Eye (tissue), 1 donor: ENCODE data around the gene SERTM1.

Source experiments
- DNase-seq: peaks from one replicate; pipeline ENCODE4 v3.0.0-alpha.2; 2015

Gene SERTM1

DNA sequence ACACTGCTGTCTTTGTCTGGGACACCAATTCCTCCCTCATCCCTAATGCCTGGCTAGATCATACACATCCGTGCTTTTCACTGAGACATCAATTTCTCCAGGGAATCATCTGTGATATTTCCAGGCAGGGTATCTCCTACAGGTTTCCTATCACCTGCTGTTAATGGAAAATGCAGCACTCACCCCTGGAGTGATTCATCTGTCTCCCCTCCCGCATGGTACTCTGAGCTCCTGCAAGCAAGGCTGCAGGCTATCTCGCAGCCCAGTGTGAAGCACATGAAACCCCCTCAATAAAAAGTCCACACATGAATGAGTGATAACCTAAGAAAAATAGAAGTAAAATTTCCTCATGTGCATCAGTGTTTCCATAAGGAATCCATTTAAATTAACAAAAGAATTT lies 38.5 kb downstream of the SERTM1 start:
- no peak for DNase-seq

GRCh38 chr13:36712770-36713169 lies 39.0 kb downstream of the SERTM1 start:
- DNase-seq, result peak; percentile 24

- no peak for DNase-seq
Measured at GRCh38 chr13:36713887-36714286, 40.1 kb downstream of the SERTM1 start.

DNA sequence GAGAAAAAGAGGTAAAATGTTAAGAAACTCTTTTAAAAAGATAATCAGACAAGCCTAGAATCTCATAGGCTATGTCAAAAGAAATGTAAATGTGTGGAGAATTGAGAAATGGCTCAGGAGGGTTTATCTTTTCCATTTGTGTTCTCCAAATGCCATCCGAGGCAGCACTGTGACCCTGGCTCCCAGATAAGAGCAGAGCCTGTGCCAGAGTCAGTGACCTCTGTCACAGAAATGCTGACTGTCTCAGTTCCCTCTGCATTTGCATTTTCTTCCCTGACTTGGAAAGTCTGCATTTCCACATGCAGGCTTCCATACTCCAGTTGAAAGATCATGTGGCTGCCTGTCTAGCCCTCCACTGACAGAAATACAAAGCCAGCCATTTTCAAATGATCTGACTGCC lies 42.0 kb downstream of the SERTM1 start:
- DNase-seq, result no peak

- no peak for DNase-seq
Measured at GRCh38 chr13:36717017-36717416, 43.2 kb downstream of the SERTM1 start.

DNA sequence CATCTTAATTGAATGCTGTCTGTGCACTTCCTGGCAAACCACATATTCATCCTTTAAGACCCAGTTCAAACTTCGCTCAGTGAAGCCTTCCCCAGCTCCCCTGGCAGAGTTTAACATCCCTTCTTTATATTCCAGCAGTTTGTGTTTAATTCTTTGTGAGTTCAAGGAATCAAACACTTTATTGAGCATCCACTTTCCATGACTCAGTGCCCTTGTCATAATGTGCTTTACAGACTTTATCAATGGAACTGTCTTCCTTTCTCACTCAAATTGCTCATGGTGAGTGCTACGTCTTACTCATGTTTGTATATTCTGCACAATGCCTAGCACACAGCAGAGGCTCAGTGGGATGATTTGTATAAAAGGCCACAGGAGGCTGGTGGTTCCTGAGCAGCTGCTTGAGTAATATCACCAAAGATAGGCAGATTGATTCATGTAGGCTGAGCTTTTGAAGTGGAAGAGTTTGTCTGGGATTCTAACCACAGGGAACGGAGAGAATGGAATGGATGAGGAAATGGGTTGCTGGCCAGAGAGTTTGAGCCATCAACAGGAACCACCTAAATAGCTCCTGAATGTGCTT lies 44.2 kb downstream of the SERTM1 start:
- no peak for DNase-seq

GRCh38 chr13:36718686-36719085 lies 44.9 kb downstream of the SERTM1 start:
- no peak for DNase-seq

DNA sequence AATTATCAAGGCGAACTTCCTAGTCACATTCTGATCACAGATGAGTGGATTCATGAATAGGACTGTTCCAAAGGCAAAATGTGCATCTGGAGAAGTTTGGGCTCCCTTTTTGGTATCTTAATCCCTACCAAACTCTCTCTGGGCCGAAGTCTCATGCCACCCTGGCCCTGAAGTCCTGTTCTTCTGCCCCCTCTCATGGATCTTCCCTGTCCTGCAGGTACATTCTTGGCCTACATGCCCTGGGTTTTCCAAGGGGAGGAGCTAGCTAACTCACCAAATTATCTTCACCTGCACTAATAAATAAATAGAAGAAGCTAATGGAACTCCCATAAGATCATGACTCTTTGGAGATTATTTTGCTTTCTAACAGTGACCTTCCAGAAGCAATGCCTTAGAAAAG lies 50.3 kb downstream of the SERTM1 start:
- DNase-seq, result no peak

DNA sequence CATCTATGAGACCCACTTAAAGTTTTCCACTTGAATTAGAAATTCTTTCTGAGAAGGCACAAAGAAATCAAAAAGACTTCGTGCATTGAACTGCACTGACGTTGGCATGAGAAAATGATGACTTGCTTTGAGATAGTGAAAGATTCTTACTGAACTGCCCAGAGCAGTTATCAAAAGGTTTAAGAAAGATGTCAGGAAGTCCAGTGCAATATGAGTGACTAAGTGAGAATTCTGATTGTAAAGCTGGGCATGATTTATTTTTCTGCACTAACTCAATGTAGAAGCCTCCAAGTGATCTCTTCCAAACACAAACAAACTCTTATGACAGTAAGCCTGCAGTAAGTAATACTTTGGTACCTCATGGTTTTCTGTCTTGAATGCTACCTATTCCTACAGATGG lies 52.1 kb downstream of the SERTM1 start:
- DNase-seq, result no peak

DNA sequence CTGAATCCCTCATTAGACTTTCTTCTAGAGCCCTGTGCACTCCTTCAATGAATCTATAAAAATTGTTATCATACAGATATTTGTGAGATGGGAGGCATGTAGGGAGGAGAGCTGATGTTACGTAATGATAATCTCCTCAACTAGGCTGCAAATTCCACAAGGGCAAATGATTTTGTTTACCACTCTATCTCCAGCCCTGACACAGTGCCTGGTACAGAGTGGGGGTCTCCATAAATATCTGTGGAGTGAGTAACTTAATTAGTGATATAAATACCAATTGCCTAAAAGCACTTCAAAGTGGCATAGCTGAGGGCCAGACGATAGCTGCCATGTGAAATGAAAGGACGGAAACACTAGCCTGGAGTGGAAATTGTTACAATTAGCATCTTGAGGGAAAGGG lies 54.2 kb downstream of the SERTM1 start:
- DNase-seq, result no peak

- DNase-seq, result peak; percentile 84
Measured at GRCh38 chr13:36736119-36736726, 62.4 kb downstream of the SERTM1 start.

DNA sequence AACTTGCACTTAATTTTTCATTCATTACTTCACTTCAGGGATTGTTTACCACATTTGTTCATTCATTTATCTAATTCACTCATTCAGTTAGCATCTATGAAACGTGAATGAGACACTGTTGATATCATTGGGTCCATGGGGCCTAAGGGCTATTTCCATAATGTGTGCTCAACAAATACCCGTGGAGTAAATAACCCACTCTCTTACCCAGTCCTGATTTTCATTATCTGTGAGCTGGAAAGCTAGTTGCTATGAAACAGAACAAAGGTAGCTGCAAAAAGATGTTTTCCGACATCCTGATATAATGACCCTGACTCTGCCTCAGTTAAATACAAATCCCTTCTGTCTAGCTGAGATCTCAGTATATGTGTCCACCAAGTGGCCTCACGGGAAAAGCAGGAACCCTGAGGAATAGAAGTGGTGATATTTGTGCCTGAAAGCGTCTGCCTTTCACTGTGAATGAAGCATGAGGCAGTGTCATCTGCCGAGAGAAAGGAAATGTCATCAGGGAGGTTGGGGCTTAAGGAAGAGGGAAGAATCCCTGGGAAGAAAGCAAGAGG lies 63.8 kb downstream of the SERTM1 start:
- no peak for DNase-seq

GRCh38 chr13:36745436-36745835 lies 71.6 kb downstream of the SERTM1 start:
- no peak for DNase-seq

DNA sequence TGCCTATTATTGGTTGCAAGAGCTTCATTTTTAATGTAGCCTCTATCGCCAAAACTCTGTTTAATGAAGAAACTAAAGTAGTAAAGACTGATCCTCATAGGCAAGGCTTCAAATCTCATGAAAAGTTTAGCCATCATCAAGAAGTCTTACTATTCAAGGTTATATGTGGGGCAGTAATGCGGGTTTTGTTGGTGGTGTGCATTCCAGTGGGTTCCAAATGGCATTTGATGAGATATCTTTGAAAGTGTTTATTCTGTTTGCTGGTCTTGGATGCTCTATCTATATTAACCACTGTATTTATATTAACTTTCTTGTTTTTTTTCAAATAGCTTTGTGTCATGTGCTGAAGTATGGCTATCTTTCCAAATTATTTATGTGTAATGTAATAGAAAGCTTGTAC lies 72.2 kb downstream of the SERTM1 start:
- DNase-seq, result no peak
